ENCODE results near the gene THAP7.

DNA sequence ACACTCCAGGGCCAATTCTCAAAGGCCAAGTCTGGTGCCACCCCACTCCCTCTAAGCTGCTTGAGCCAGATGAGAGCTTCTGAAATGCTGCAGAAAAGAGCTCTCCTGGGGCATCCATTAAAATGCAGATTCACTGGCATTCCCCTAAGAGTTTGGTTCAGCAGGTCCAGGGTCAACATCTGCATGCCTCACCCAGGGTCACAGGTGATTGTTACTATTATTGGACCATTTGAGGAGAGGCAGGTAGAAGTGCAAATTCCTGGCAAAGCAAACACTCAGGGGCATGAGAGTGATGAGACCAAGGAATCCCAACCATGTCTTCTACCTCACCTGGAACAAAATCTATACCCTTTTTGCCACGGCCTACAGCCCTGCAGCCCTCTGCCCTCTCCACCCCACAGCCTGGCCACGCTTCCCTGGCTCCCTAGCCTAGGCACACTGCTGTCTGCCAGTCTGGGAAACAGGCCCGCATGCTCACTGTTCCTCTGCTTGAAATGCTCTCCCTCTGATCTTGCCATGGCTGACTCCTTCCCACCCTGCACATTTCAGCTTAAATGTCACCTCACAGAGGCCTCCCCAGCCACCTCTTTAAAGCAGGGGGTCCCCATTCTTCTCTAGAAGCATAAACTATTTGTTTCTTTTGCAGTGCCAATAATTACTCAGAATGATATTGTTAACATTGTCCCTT, 8.7 kb upstream of the THAP7 start:
- TF ChIP-seq, protein P1, sequence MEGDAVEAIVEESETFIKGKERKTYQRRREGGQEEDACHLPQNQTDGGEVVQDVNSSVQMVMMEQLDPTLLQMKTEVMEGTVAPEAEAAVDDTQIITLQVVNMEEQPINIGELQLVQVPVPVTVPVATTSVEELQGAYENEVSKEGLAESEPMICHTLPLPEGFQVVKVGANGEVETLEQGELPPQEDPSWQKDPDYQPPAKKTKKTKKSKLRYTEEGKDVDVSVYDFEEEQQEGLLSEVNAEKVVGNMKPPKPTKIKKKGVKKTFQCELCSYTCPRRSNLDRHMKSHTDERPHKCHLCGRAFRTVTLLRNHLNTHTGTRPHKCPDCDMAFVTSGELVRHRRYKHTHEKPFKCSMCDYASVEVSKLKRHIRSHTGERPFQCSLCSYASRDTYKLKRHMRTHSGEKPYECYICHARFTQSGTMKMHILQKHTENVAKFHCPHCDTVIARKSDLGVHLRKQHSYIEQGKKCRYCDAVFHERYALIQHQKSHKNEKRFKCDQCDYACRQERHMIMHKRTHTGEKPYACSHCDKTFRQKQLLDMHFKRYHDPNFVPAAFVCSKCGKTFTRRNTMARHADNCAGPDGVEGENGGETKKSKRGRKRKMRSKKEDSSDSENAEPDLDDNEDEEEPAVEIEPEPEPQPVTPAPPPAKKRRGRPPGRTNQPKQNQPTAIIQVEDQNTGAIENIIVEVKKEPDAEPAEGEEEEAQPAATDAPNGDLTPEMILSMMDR (IDR thresholded peaks at IDR 0.05), result no peak
- TF ChIP-seq POLR2A (IDR thresholded peaks at IDR 0.05), result no peak
